NCI-H82 treated with DMSO at 0.1 percent for 48 hours (cell line): ENCODE measurements around the gene MORN1.

Experiments
- DNase-seq: peaks from one replicate; lab custom pipeline; 2025; ENCODE audit not compliant: unreplicated experiment; lab: John Stamatoyannopoulos, UW

Gene MORN1

DNA sequence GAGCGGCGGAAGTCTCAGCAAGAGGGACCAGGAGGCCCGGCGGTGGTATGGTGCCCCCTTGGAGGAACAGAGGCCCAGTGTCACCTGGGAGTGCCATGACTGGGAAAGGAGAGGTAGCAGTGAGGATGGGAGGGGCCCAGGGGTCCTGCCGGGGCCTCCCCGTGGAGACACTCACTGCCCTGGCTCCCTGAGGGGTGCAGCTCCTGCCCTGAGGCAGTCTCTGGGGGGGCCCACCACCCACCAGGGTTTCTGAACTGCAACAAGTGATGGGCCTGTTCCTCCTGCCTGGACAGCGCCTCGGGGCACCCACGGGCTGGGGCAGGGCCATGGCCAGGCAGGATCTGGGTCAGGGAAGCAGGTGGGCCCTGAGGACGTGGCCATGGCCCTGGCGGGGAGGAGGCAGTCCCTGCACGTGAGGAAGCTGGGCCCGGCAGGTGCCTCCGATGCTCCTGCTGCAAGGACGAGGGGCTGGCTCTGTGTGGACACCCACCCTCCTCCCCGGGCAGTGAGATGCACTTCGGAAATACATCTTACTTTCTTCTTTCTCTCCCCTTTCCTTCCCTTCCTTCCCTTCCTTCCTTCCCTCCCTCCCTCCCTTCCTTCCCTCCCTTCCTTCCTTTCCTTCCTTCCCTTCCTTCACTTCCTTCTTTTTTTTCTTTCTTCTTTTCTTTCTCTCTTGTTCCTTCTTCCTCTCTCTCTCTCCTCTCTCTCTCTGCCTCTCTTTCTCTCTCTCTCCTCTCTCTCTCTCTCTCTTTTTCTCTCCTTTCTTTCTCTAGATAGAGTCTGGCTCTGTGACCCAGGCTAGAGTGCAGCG, 66.6 kb downstream of the MORN1 start:
- no peak for DNase-seq

DNA sequence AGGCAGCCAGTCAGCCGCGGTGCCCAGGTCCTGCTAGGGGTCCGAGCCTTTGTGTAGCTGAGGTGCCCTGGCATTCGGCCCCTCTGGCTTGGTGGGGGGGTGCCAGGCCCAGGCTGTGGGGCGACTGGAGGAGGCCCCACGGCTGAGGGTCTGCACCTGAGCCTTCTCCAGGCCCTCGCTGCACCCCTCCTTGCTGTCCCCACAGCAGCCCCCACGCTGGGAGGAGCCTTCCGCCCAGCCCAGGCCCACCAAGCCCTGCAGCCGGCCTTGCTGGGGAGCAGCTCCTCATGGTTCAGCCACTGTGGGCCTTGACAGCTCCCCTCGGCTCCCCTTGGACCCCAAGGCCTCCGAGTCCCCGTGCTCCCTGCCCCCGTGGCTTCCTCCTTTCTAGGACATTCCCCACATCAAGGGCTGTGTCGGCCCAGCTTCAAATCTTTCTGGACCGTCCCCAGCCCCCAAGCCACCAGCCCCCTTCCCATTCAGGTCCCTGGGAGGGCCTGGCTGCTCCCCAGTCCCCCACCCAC, 67.8 kb downstream of the MORN1 start:
- no peak for DNase-seq

DNA sequence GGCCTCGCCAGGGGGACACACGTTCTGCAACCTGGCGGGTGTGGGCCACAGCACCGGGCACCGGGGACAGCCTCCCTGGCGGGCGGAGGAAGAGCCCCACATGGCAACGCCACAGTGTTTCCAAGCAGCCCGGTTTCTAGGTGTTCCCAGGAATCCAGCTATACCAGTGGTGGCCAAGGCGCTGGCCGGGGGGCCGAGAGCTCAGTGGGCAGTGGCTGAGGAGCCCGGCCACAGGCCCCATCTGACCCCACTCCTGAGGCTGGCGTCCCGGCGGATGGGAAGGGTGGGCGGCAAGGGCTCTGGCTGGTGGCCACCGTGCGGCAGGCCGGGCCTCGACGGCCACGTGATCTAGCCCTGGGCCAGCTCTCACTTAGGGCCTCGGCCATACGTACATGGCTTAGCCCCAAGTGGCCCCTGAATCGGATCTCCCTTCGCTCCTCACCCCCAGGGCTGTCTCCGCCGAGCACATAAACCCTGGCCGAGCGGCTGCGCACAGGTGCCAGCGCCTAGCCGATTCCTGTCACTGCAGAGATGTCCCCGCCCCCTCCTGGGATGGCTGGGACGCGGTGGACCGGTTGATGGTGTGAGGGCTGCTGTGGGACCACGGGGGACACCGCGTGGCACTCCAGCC, 68.7 kb downstream of the MORN1 start:
- DNase-seq = no peak

DNA sequence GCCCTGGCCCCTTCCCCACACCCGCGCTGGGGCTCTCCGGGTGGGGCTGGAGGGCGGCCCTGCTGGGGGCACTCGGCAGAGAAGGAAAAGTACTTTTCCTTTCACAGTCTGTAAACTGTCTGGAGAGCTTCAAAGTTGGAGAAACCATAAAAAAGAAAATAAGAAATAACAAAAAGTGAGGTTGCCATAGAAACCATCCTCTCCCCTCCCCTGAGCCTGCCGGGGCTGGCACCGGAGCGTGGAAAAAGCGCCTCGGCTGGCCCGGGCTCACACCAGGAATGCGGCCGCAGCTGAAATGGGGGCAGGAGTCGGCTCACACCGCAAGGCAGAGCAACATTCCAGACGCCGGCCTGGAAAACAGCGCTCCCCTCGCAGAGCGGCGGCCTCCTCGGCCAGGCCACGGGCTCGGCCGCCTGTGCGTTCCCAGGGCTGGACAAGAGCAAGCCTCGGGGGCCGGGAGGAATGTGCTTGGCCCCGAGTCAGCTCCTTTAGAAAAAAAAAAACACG, 69.2 kb downstream of the MORN1 start:
- no peak for DNase-seq

DNA sequence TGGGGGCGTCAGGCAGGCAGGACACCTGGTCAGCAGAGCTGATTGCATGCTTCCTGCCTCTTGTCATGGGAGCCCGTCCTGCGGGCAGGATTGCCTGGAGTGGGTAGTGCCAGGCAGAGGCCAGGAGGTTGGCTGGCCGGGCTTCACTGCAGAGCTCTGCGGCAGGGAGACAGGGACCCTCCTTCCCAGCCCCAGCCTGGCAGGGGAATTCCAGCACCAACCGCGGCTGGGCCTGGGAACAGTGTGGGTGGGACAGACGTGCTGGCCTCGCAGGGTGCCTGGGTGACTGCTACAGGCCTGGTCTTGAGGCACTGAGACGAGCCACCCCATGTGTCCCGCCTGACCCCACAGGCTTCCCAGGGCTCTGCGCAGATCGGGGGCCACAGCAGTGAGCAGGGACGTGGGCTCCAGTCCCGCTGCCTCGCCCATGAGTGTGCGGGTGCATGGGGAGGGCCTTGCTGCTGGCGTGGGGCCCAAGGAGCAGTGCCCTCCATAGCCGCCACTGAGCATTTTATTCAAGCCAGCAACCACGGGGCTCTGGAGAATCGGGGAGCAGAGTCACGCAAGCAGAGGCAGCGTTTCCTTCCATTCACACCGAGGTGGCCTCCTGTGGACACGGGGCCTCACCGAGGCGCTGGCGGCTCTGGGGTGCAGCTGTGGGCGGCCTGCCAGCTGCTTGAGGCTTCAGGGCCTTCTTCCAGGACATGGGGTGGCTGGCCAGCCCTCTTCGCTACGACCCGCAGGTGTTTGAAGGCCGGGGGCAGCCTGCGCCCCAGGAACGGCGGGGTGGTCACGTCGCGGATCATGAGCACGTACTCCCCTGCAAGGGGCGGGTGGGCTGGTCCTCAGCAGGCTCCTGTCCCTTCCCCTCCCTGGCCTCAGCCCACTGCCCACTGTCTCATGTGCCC, 70.3 kb downstream of the MORN1 start:
- no peak for DNase-seq

DNA sequence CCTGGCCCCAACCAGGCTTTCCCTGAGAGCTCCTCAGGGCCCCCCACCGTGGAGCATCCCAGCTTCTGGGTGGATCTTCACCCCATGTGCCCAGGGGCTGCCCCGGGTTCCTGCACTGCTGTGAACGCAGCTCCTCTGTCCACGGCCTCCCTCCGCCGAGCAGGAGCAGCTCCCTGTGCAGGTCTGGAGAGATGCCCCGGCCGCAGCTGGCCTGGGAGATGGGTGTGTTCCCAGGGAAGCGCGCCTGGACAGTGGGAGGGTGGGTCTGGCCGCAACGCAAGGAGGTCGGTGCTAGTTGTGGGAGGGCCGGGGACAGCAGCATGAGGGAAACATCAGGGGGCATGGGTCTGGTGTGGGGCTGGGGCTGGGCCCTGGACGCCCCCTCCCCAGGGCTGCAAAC, 71.3 kb downstream of the MORN1 start:
- no peak for DNase-seq

DNA sequence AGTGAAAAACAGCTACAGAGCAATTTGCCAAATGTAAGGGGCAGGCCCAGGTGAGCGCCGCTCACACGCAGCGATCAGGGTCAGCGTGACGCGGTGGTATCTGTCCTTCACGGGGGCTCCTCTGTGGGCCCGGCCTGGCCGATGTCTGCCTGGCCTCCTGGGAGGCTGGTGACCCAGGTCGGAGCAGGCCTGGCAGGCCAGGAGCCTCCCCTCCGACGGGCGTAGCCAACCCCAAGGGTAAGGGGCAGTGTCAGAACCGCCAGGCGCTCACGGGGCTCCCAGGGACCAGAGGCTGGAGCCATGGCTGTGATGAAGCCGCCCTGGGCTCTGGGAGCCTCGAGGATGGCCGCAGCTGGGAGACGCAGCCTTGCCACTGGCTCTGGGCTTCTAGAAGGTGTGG, 72.1 kb downstream of the MORN1 start:
- no peak for DNase-seq

DNA sequence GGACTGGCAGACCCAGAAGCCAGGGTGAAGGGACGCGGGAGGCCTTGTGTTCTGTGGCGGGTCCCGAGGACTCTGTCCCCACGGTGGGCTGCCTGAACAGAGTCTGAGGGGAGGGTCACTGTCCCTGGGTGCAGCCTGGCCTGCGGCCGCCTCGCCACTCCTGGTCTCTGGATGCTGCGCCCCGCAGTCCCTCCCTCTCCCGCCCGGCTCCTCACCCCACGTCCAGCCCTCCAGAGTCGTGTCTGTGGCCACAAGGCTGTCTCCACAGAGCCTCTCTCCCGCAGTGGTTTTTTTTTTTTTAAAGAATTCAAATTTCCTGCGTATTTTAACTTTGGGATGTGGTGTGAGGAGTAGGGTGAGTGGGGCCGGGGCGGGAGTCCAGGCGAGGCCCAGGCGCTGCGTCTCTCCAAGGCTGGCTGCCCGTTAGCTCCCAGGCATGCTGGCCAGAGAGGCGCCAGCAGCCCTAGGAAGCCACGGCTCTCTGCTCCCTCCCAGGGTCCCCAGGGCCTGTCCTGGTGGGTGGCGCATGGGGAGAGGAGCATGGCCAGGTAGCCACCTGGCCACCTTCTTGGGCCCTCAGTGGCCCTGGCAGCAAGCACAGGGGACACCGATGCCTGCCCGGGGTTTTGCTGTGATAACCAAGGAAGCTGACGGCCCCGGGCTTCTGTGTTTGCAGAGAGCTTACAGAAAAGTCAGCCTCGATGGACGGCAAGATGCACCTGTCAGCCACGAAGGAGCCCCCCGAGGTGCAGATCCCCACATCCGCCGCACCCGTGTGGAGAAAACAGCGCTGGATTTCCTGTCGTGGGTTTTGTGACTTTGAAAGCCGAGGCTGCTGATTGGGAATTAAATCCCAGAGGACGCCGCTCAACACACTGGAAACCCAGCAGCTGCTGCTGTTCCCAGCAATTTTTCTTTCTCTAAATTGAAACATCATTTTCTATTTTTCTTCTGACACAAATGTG, 72.8 kb downstream of the MORN1 start:
- no peak for DNase-seq

DNA sequence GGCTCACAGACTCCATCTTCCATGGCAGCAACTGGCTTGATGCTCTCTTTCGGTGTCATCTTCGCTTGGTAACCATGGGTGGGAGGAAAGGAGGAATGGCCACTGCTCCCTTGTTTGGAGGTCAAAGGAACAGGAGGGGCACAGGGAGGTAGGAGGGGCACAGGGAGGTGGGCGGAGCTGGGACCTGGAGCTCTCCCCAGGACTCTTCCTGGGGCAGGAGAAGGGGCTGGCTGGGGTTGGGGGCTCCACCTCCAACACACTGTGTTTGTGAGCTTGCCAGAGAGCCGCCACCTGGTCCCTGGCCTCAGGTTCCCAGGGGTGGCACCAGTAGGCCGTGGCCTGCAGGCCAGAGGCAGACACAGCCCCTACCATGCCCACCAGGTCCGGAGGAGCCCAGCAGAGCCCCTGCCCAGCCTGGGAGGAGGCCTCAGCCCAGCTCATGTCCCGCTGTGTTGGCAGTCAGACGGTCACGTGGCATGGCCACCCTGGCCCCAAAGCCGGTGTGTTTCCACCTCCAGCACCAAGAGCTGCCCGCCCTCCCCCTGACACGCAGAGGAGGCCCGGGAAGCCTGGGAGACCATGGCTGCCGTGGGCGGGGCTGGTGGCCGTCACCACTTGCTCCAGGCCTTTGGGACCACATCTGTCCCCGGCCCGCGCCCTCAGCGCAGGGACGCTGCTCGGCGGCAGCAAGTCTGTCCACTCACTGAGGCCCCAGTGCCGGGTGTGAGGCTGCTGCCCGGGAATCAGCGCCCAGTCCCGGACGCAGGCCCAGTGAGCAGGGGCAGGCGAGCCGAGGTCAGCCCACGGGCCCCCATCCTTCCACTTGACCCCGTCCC, 73.9 kb downstream of the MORN1 start:
- no peak for DNase-seq

DNA sequence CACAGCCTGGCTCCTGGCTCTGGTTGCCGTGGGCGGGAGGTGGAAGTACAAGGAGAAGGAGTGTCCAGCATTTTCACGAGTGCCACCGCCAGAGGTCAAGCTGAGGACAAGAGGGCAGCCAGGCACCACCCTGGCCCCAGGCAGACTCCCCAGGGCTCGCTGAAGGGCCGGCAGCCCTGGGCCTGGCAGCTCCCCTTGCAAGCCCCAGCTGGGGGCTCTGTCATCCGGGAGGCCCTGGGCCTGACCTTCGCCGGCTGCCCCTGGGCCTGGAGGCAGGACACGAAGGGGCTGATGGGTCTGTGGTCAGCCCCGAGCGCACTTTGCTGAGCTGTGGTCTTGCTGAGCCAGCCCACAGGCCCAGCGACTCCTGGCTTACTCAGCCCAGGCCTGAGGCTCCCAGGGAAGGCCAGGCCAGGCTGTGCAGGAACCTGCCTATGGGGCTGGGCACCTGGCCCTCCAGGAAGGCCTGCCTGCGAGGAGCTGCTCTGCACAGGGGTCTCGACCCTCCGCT, 74.8 kb downstream of the MORN1 start:
- no peak for DNase-seq

DNA sequence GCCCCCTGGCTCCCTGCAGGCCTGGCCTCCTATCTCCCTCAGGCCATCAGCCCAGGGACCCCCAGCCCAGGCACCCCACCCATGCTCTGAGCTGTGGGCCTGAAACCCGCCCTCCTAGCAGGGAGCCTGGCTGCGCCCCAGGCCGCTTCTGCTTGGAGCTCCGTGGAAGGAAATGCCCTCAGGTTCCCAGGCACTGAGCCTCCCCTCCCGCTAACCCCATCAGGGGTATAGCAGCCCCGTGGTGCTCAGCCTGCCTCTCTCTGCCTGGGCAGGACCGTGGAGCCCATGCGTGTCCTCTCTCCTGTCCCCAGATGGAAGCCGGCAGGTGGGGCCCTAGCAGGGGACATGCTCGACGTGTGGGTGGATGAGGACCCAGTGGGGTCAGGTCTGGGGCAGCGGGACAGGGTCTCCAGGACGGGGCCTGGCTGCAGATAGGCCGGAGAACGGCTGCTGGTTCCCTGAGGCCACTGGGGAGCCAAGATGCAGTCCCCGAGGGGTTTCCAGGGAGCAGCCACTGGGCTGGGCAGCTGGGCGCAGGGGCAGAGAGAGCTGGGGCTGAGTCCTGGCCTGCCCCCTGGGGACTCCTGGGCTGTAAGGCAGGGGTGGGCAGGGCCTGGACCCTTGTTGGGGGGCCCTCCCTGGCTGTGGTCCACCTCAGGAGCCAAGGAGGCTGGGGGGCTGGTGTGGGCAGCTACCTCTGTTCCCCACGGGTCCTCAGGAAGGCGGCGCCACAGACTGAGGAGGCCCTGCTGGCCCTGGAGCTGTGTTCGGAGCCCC, 75.5 kb downstream of the MORN1 start:
- DNase-seq = no peak

DNA sequence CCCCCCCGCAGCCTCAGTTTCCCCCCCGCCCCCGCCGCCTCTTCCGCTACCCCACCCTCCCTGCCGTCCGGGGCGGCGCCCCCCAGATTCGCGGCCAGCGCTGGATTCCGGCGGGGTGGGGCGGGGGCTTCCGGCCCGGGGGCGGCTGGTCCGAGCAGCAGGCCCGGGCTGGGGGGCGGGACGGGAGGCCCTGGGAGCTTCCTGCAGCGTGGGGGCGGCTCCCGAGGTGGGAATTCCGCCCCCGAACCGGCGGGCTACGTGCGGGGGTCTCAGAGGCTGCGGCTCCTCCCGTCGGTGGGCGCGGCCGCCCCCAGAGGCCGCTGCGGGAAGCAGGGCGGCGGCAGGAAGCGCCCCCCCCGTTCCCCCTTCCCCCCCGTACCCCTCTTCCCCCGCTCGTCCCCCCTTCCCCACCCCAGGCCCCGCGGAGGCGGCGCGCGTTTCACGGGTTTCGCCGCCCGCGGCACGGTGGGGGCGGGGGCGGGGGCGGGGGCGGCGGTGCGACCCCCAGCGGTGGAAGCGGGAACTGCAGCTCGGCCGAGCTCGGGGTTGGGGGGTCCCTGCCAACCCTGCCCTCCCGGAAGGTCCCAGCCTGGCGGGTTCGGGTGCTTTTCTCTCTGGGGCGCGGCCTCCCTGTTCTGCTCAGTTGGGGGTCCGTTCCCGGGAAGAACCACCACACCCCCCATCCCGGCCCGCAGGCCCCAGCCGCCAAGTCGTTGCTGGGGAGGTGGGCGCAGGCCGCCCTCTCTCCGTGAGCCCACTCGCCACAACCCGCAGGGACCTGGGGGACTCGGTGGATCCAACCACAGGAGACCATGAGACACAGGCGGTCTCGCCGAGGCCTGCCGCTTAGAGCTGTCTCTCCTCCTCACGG, 76.3 kb downstream of the MORN1 start:
- peak; percentile 12 for DNase-seq

DNA sequence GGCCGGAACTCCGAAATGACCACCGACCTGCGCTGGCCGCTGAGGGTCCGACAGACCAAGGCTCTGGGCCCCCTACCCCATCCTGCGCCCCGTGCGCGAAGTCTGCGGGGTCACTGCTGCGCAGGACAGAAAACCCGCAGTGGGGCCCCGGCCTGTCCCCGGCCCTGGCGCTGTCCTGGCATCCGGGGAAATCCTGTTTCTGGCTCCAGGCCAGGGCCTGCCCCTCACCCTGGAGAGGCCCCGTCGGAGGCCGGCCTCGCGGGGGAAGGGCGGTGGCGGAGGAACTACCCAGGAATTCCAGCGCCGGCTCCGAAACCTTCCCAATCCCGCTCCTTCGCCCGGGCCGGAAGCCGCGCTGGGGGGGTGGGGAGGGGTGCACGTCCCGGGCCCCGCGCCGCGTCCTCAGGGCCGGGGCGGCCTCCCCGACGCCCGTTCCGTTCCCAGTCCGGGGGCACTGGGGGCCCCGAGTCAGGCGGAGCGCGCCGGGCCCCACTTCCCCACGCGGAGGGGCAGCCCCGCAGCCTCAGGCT, 77.0 kb downstream of the MORN1 start:
- peak; percentile 23 for DNase-seq

DNA sequence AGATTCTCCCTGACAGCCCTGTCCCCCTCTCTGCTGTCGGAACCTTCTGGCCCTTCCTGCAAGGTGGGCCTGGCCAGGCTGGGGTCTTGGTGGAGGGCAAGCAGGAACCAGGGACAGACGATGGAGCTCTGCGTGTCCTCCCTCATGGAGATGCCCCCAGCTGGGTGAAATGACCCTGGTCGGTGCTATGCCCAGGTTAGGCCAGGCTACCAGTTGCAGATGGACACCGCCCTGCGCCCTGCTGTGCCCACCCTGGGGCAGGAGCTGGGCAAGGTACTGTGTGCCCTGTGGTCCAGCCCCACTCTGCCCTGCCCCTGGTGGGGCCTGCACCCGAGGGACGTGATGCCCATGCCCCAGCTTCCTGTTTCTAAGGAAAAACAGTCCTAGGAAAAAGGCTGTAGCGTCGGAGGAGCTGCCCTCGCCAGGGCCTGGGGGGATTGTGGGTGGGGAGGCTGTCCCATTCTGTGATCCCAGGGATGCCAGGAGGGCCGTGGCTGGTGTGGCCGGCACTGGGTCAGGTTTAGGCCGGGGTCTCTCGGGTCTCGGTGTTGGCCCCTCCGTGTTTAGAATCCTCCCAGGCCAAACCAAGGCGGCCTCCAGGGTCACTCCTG, 77.6 kb downstream of the MORN1 start:
- no peak for DNase-seq

DNA sequence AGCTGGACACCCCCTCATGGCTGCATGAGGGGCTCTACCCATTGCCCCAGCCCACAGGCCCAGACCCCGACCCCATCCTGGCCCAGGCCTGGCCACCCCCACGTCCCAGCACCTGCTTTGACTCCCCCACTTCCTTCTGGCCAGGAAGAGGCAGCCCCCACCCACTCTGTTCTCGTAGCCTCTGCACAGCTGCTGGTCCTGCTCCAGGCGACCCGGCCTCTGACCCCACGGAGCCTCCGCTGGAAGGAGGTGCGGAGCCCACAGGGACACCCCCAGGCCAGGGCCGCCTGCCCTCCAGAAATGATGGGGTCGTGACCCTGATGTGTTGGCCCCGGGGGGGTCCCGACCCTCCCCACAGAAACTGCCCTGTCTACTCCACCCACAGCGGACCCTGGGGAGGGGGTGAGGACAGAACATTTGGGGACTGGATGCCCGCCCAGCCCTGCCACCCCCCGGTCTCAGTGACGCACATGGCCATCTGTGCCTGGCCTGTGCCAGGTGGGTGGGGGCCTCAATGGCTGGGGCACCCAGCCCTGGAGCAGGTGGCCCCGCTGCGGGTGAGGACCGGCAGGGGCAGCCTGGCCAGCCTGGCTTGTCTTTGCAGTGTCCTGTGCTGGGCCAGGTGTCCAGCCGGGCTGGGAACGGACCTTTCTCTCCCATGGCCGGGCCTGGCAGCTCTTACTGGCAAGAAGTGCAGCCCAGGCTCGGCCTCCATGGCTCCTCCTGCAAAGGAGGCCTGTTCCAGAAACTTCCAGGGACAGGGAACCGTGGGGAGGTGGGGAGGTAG, 78.6 kb downstream of the MORN1 start:
- DNase-seq = no peak

DNA sequence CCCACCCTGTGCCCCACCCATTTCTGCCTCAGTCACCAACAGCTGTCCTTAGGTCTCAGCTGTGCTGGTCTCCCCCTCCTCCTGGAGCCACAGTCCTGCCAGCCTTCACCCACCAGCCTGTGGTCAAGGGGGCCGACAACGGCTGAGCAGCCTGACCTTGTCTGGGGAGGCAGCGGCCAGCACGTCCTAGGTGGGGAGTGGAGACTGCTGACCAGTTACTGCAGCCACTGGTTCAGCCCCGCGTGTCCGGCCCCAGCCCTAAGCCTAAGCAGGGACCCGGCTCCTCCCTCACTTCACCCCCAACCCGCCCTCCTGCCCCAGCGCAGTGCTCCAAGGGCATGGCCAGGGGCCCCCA, 79.2 kb downstream of the MORN1 start:
- no peak for DNase-seq
